A673 (cell line): ENCODE results near the gene SAT2.

ENCODE experiments used
- EZH2 ChIP-seq: fragments of 200-600 bp; sonication (generic); IDR thresholded peaks from 2 replicates; pipeline ENCODE4 v1.6.1; 2017; ENCODE audit warnings: borderline replicate concordance, low read depth, mild to moderate bottlenecking, mixed read lengths, antibody characterized with exemption, low read length; ENCODE audit not compliant: poor library complexity, severe bottlenecking
- TF ChIP-seq, protein P1 (sequence below): fragments of 300-800, 200-600 bp; sonication (generic); conservative IDR thresholded peaks from 2 replicates; pipeline ENCODE4 v1.5.1; 2017; ENCODE audit warnings: low read depth, mild to moderate bottlenecking, antibody characterized with exemption, low read length, moderate library complexity, mixed read lengths

DNA sequence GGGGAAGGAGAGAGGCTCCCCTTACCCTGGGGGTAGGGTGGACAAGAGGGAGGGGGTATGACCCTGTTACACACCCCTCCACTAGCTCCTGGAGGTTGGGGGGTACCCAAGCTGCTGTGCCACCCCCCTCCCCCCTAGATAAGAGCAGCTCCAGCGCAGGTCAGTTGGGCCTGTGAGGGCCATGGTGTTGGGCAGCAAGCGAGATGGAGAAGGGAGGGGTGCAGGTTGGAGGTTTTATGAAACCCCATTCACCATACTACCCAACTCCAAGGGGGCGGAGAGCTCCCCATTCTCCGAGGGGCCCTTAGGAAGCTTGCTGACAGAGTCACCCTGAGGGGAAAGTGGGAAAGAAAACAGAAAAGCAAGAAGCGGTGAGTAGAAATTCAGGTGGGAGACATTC, 36.0 kb downstream of the SAT2 start:
- TF ChIP-seq, protein P1, sequence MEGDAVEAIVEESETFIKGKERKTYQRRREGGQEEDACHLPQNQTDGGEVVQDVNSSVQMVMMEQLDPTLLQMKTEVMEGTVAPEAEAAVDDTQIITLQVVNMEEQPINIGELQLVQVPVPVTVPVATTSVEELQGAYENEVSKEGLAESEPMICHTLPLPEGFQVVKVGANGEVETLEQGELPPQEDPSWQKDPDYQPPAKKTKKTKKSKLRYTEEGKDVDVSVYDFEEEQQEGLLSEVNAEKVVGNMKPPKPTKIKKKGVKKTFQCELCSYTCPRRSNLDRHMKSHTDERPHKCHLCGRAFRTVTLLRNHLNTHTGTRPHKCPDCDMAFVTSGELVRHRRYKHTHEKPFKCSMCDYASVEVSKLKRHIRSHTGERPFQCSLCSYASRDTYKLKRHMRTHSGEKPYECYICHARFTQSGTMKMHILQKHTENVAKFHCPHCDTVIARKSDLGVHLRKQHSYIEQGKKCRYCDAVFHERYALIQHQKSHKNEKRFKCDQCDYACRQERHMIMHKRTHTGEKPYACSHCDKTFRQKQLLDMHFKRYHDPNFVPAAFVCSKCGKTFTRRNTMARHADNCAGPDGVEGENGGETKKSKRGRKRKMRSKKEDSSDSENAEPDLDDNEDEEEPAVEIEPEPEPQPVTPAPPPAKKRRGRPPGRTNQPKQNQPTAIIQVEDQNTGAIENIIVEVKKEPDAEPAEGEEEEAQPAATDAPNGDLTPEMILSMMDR = no peak
- no peak for TF ChIP-seq EZH2
